HepG2 (cell line): ENCODE data around the gene PGPEP1. TPM values are rescaled to one million over a fixed set of nuclear protein-coding genes. Genes with fewer than 3 reads are reported as not detected.

ENCODE experiments used
- CBX5 ChIP-seq: sonication (generic); formaldehyde crosslinking; IDR thresholded peaks from 2 replicates; pipeline ENCODE4 v1.4.0; 2020; ENCODE audit warnings: missing genetic modification reagents, borderline replicate concordance
- GABPB1 ChIP-seq: IDR thresholded peaks from 2 replicates; pipeline ENCODE4 v1.6.1; 2016; ENCODE audit warnings: mild to moderate bottlenecking, missing genetic modification reagents, moderate library complexity, missing compliant biosample characterization
- KDM5B ChIP-seq: sonication (generic); formaldehyde crosslinking; IDR thresholded peaks from 2 replicates; pipeline ENCODE4 v1.4.0; 2020; ENCODE audit warnings: missing genetic modification reagents, mild to moderate bottlenecking, borderline replicate concordance
- PITX1 ChIP-seq: sonication (generic); formaldehyde crosslinking; IDR thresholded peaks from 2 replicates; pipeline ENCODE4 v1.5.1; 2020; ENCODE audit warnings: mild to moderate bottlenecking, missing genetic modification reagents
- TCF7L2 ChIP-seq: IDR thresholded peaks from 2 replicates; pipeline ENCODE4 v1.6.1; 2011; ENCODE audit warnings: mild to moderate bottlenecking, low read depth, low read length, moderate library complexity
- ZFP36 ChIP-seq: fragments of 150-350 bp; IDR thresholded peaks from 2 replicates; pipeline ENCODE4 v1.6.1; 2018; ENCODE audit warnings: borderline replicate concordance, low read length, low read depth; ENCODE audit not compliant: partially characterized antibody
- ZNF230 ChIP-seq: sonication (generic); formaldehyde crosslinking; IDR thresholded peaks from 2 replicates; pipeline ENCODE4 v1.4.0; 2020; ENCODE audit warnings: mild to moderate bottlenecking, missing genetic modification reagents
- ZNF326 ChIP-seq: sonication (generic); formaldehyde crosslinking; IDR thresholded peaks from 2 replicates; pipeline ENCODE4 v1.4.0; 2020; ENCODE audit warnings: missing genetic modification reagents, borderline replicate concordance
- ZNF441 ChIP-seq: sonication (generic); formaldehyde crosslinking; IDR thresholded peaks from 2 replicates; pipeline ENCODE4 v1.7.0; 2021; ENCODE audit warnings: missing genetic modification reagents, borderline replicate concordance
- ZNF510 ChIP-seq: sonication (generic); formaldehyde crosslinking; IDR thresholded peaks from 2 replicates; pipeline ENCODE4 v1.4.0; 2020; ENCODE audit warnings: low read depth, mild to moderate bottlenecking, missing genetic modification reagents
- ZNF672 ChIP-seq: sonication (generic); formaldehyde crosslinking; IDR thresholded peaks from 2 replicates; pipeline ENCODE4 v1.8.1; 2022; ENCODE audit warnings: missing genetic modification reagents
- ZNF781 ChIP-seq: sonication (generic); formaldehyde crosslinking; IDR thresholded peaks from 2 replicates; pipeline ENCODE4 v1.5.1; 2020; ENCODE audit warnings: borderline replicate concordance, mild to moderate bottlenecking, missing genetic modification reagents; ENCODE audit errors: not compliant biosample characterization
- polyA plus RNA-seq, 8 experiments: library from polyadenylated mRNA; depleted of rRNA in 3 of 8; stranded (reverse) in 7 of 8; unstranded in 1 of 8; fragments of >200 nt; fragmentation: Illumina TruSeq in 4 of 8; extraction: Trizol in 4 of 8; gene quantifications; 2 replicates each; pipeline versions ENCODE4 v1.2.1 to v1.2.3, GENCODE V29; 2011 to 2016; ENCODE audit warnings: low read depth in 4 of 8, missing spikeins in 1 of 8, mixed read lengths in 1 of 8; ENCODE audit not compliant: insufficient read depth in 1 of 8
- total RNA-seq, 5 experiments: library from RNA; depleted of rRNA; stranded (reverse); fragments of >200 nt; fragmentation: Illumina TruSeq; extraction: Trizol; gene quantifications; 2 replicates each; pipeline ENCODE4 v1.2.3, GENCODE V29; 2016; ENCODE audit warnings: low read depth in 1 of 5
- TF ChIP-seq, protein P1 (sequence below): sonication (generic); formaldehyde crosslinking; IDR thresholded peaks from 2 replicates; pipeline ENCODE4 v1.5.0; 2020; ENCODE audit warnings: mild to moderate bottlenecking, low read depth, missing genetic modification reagents, borderline replicate concordance
- TF ChIP-seq, protein P2 (sequence below): sonication (generic); formaldehyde crosslinking; IDR thresholded peaks from 2 replicates; pipeline ENCODE4 v1.5.1; 2020; ENCODE audit warnings: missing genetic modification reagents, mild to moderate bottlenecking, borderline replicate concordance
- TF ChIP-seq, protein P3 (sequence below): sonication (generic); formaldehyde crosslinking; conservative IDR thresholded peaks from 2 replicates; pipeline ENCODE4 v1.8.0; 2022; ENCODE audit warnings: low read depth, missing genetic modification reagents

Gene PGPEP1
- total and polyA plus RNA-seq, 2 of the 13 experiments (the other 11 are each of a cell fraction or from before 2014, with no cell fraction given): 53.1 to 56.6 TPM

DNA sequence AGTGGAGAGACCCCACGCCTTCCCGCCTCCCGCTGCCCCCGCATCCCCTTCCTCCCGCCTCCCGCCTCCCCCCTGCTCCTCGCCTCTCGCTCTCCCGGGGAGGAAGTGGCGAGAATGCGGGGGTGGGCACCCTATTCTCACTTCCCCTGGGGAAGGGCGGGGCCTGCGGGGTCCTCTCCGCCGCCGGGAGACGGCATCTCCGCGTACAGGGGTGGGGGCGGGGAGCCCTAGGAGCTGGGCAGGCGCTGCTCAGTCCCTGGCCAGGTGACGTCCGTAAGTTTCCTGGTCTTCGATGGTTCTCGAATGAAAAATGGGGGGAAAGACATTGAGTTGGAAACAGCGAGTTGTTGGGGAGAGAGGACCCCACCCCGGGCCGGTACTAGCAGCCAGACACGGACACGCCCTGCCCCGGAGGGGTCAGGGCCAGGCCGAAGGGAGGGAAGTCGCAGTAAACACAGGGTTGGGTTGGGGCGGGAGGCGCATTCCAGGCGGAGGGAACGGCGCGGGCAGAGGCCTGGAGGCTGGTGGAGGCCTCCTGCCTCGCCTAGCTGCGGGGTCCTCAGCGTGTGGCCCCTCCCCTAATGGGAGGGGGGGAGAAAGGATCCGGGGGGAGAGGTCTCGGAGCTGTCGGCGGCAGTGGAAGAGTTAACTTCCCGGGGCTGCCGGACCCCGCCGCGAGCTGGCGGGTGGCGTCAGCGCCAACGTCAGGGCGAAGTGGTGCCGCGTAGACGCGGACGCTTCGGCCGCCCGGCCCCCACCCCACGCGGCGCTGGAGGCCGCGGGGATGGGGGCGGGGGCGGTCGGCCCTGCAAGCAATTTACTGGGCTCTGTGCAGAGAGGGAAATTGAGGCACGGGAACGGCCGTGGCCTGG lies 48.6 kb upstream of the PGPEP1 start (continued):
- TF ChIP-seq ZNF510 (CRISPR knock-in tag): peak; percentile 86
- TF ChIP-seq GABPB1 (CRISPR knock-in tag): peak; percentile 77; the same call in 1 of the 2 replicates
- TF ChIP-seq, protein P1, sequence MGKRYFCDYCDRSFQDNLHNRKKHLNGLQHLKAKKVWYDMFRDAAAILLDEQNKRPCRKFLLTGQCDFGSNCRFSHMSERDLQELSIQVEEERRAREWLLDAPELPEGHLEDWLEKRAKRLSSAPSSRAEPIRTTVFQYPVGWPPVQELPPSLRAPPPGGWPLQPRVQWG (CRISPR knock-in tag): no peak
- no peak for TF ChIP-seq ZFP36
- TF ChIP-seq TCF7L2: no peak
- no peak for TF ChIP-seq CBX5 (CRISPR knock-in tag)
- peak; percentile 40 for TF ChIP-seq ZNF781
- TF ChIP-seq, protein P2, sequence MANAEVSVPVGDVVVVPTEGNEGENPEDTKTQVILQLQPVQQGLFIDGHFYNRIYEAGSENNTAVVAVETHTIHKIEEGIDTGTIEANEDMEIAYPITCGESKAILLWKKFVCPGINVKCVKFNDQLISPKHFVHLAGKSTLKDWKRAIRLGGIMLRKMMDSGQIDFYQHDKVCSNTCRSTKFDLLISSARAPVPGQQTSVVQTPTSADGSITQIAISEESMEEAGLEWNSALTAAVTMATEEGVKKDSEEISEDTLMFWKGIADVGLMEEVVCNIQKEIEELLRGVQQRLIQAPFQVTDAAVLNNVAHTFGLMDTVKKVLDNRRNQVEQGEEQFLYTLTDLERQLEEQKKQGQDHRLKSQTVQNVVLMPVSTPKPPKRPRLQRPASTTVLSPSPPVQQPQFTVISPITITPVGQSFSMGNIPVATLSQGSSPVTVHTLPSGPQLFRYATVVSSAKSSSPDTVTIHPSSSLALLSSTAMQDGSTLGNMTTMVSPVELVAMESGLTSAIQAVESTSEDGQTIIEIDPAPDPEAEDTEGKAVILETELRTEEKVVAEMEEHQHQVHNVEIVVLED (CRISPR knock-in tag): no peak
- TF ChIP-seq ZNF326 (CRISPR knock-in tag): no peak
- peak; percentile 79 for TF ChIP-seq KDM5B
- no peak for TF ChIP-seq ZNF672 (CRISPR knock-in tag)
- TF ChIP-seq ZNF230 (CRISPR knock-in tag): peak; percentile 59; the same call in 1 of the 2 replicates
- peak; percentile 55; the same call in 1 of the 2 replicates for TF ChIP-seq PITX1 (CRISPR knock-in tag)
- no peak for TF ChIP-seq ZNF441
- TF ChIP-seq, protein P3, sequence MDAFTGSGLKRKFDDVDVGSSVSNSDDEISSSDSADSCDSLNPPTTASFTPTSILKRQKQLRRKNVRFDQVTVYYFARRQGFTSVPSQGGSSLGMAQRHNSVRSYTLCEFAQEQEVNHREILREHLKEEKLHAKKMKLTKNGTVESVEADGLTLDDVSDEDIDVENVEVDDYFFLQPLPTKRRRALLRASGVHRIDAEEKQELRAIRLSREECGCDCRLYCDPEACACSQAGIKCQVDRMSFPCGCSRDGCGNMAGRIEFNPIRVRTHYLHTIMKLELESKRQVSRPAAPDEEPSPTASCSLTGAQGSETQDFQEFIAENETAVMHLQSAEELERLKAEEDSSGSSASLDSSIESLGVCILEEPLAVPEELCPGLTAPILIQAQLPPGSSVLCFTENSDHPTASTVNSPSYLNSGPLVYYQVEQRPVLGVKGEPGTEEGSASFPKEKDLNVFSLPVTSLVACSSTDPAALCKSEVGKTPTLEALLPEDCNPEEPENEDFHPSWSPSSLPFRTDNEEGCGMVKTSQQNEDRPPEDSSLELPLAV: no peak
